Right renal pelvis (tissue), 4 donors: ENCODE measurements around the gene NRM. TPM values are rescaled to one million over a fixed set of nuclear protein-coding genes. Genes with fewer than 3 reads are reported as not detected.

ENCODE experiments used
- polyA plus RNA-seq, 4 donors: library from polyadenylated mRNA; unstranded; fragments of 120-200 nt; gene quantifications; one replicate each; pipeline ENCODE4 v1.2.1, GENCODE V29; 2013; ENCODE audit not compliant: insufficient read length in 4 of 4

Gene NRM
- polyA plus RNA-seq, 4 donors: 37.6 to 39.7 (median 38.2) TPM

Other genes starting within 250 kb of the NRM start
- gene HLA-E, start 201.5 kb downstream of the NRM start, polyA plus RNA-seq: 100 to 1,000 TPM; 121 to 129 (median 122) TPM
- gene GNL1, start 134.5 kb downstream of the NRM start, polyA plus RNA-seq: 100 to 1,000 TPM in 1 of 4 donors, 10 to 100 TPM in 3; 79.2 to 108 (median 85.3) TPM
- 10 to 100 TPM; 29.4 to 31.1 (median 29.9) TPM for gene PRR3, start 133.7 kb downstream of the NRM start, polyA plus RNA-seq
- 10 to 100 TPM; 63.3 to 65.8 (median 64.9) TPM for gene ABCF1, start 119.5 kb downstream of the NRM start, polyA plus RNA-seq
- gene PPP1R10, start 73.7 kb downstream of the NRM start, polyA plus RNA-seq: 10 to 100 TPM; 50.5 to 67.6 (median 58.4) TPM
- 10 to 100 TPM; 60.6 to 69.1 (median 62.1) TPM for gene MRPS18B, start 73.1 kb downstream of the NRM start, polyA plus RNA-seq
- gene ATAT1, start 64.1 kb downstream of the NRM start, polyA plus RNA-seq: 10 to 100 TPM; 34.9 to 42.2 (median 37.1) TPM
- 10 to 100 TPM; 18.0 to 27.5 (median 23.4) TPM for gene C6orf136, start 43.9 kb downstream of the NRM start, polyA plus RNA-seq
- gene DHX16, start 18.0 kb downstream of the NRM start, polyA plus RNA-seq: 10 to 100 TPM; 35.9 to 44.1 (median 40.8) TPM
- gene PPP1R18, start 4.3 kb downstream of the NRM start, polyA plus RNA-seq: 10 to 100 TPM; 39.5 to 41.7 (median 41.3) TPM
- gene MDC1, start 26.3 kb upstream of the NRM start, polyA plus RNA-seq: 10 to 100 TPM; 39.8 to 46.4 (median 41.5) TPM
- 1,000 to 10,000 TPM; 1,131 to 1,274 (median 1,215) TPM for gene TUBB, start 29.4 kb upstream of the NRM start, polyA plus RNA-seq
- gene FLOT1, start 51.7 kb upstream of the NRM start, polyA plus RNA-seq: 100 to 1,000 TPM; 135 to 145 (median 143) TPM
- gene IER3, start 53.6 kb upstream of the NRM start, polyA plus RNA-seq: 10 to 100 TPM; 19.5 to 27.0 (median 25.1) TPM
- gene DDR1, start 193.5 kb upstream of the NRM start, polyA plus RNA-seq: 100 to 1,000 TPM; 164 to 211 (median 178) TPM
- gene GTF2H4, start 217.2 kb upstream of the NRM start, polyA plus RNA-seq: 10 to 100 TPM; 41.7 to 47.1 (median 44.8) TPM
- 10 to 100 TPM; 30.5 to 47.1 (median 35.5) TPM for gene VARS2, start 223.3 kb upstream of the NRM start, polyA plus RNA-seq
- gene SFTA2, start 241.2 kb upstream of the NRM start, polyA plus RNA-seq: 1 to 10 TPM; 1.0 to 1.8 (median 1.5) TPM
- under 1 TPM in 2 of 4 donors, not detected in 2; 0.05 to 0.06 TPM for gene MUCL3, start 250.0 kb upstream of the NRM start, polyA plus RNA-seq